ENCODE measurements around the gene NCAPD3. TPM values are rescaled to one million over a fixed set of nuclear protein-coding genes. Genes with fewer than 3 reads are reported as not detected.

The NCAPD3 gene
- total and polyA plus RNA-seq, 2 of the 13 experiments (the other 11 are each of a cell fraction or from before 2014, with no cell fraction given), result 20.7 to 25.6 TPM

DNA sequence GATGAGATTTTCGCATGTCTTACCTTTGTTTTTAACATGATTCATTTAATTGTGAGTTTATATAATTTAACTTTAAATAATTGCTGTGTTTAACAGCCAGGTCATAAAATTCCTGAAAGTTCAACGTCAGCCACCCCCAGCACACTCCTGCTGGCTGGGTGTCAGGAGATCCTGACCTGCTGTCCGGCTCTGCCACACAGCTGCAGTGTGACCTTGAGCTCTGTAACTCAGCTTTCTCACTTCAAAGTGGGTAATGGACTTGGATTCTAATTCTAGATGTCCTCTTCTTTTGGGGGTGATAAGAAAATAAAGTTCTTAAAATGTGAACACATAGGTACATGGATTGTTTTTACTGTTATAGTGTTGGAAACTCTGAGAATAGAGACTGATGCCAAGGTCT lies 11.6 kb upstream of the NCAPD3 start (continued):
- TF ChIP-seq GATAD2A (CRISPR knock-in tag; IDR thresholded peaks at IDR 0.05), result peak; percentile 38; the same call in 1 of the 2 replicates
- TF ChIP-seq NCOA2 (CRISPR knock-in tag; IDR thresholded peaks at IDR 0.05), result no peak
- TF ChIP-seq PRDM10 (CRISPR knock-in tag; IDR thresholded peaks at IDR 0.05; ENCODE audit: low read depth), result no peak
- TF ChIP-seq SAFB2 (CRISPR knock-in tag; IDR thresholded peaks at IDR 0.05; ENCODE audit: borderline replicate concordance, low read depth), result no peak
- TF ChIP-seq ZBTB7A (CRISPR knock-in tag; IDR thresholded peaks at IDR 0.05), result no peak
- no peak for TF ChIP-seq ATF3 (CRISPR knock-in tag; IDR thresholded peaks at IDR 0.05)
- TF ChIP-seq TEAD2 (CRISPR knock-in tag; IDR thresholded peaks at IDR 0.05), result no peak
- TF ChIP-seq DPF2 (CRISPR knock-in tag; IDR thresholded peaks at IDR 0.05; ENCODE audit: borderline replicate concordance, low read depth), result no peak
- no peak for TF ChIP-seq ARNT2 (CRISPR knock-in tag; IDR thresholded peaks at IDR 0.05; ENCODE audit: low read depth)
- no peak for TF ChIP-seq THYN1 (CRISPR knock-in tag; IDR thresholded peaks at IDR 0.05; ENCODE audit: borderline replicate concordance, low read depth)
- TF ChIP-seq ZFP82 (CRISPR knock-in tag; IDR thresholded peaks at IDR 0.05; ENCODE audit: borderline replicate concordance), result no peak
- TF ChIP-seq, protein P1, sequence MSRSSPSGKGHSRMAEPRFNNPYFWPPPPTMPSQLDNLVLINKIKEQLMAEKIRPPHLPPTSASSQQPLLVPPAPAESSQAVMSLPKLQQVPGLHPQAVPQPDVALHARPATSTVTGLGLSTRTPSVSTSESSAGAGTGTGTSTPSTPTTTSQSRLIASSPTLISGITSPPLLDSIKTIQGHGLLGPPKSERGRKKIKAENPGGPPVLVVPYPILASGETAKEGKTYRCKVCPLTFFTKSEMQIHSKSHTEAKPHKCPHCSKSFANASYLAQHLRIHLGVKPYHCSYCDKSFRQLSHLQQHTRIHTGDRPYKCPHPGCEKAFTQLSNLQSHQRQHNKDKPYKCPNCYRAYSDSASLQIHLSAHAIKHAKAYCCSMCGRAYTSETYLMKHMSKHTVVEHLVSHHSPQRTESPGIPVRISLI (CRISPR knock-in tag; IDR thresholded peaks at IDR 0.05; ENCODE audit: borderline replicate concordance), result no peak
- TF ChIP-seq SAP130 (CRISPR knock-in tag; IDR thresholded peaks at IDR 0.05; ENCODE audit: low read depth), result peak; percentile 69
- TF ChIP-seq MAFG (CRISPR knock-in tag; IDR thresholded peaks at IDR 0.05), result no peak
- TF ChIP-seq, protein P2, sequence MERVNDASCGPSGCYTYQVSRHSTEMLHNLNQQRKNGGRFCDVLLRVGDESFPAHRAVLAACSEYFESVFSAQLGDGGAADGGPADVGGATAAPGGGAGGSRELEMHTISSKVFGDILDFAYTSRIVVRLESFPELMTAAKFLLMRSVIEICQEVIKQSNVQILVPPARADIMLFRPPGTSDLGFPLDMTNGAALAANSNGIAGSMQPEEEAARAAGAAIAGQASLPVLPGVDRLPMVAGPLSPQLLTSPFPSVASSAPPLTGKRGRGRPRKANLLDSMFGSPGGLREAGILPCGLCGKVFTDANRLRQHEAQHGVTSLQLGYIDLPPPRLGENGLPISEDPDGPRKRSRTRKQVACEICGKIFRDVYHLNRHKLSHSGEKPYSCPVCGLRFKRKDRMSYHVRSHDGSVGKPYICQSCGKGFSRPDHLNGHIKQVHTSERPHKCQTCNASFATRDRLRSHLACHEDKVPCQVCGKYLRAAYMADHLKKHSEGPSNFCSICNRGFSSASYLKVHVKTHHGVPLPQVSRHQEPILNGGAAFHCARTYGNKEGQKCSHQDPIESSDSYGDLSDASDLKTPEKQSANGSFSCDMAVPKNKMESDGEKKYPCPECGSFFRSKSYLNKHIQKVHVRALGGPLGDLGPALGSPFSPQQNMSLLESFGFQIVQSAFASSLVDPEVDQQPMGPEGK (CRISPR knock-in tag; IDR thresholded peaks at IDR 0.05), result 0 out of 2 replicates have a peak, but pooled peaks have one; percentile 19
- peak; percentile 74 for TF ChIP-seq RARA (CRISPR knock-in tag; IDR thresholded peaks at IDR 0.05)
- peak; percentile 31; the same call in 1 of the 2 replicates for TF ChIP-seq RXRA (CRISPR knock-in tag; IDR thresholded peaks at IDR 0.05)
- TF ChIP-seq TCF7 (IDR thresholded peaks at IDR 0.05; ENCODE audit: low read depth), result peak; percentile 57
- no peak for TF ChIP-seq POLR2AphosphoS2 (IDR thresholded peaks at IDR 0.05; ENCODE audit: low read depth, low read length)
- TF ChIP-seq ZNF766 (CRISPR knock-in tag; IDR thresholded peaks at IDR 0.05; ENCODE audit: borderline replicate concordance), result no peak
- 0 out of 2 replicates have a peak, but pooled peaks have one; percentile 24 for TF ChIP-seq MEIS2 (CRISPR knock-in tag; IDR thresholded peaks at IDR 0.05)
- TF ChIP-seq ZNF576 (CRISPR knock-in tag; IDR thresholded peaks at IDR 0.05), result no peak
